ENCODE measurements around the gene EPS15.

GRCh38 chr1:51317798-51318197 is 201.3 kb downstream of the EPS15 start:
- TF ChIP-seq POLR2A (IDR thresholded peaks at IDR 0.05): no peak
- TF ChIP-seq, protein P1, sequence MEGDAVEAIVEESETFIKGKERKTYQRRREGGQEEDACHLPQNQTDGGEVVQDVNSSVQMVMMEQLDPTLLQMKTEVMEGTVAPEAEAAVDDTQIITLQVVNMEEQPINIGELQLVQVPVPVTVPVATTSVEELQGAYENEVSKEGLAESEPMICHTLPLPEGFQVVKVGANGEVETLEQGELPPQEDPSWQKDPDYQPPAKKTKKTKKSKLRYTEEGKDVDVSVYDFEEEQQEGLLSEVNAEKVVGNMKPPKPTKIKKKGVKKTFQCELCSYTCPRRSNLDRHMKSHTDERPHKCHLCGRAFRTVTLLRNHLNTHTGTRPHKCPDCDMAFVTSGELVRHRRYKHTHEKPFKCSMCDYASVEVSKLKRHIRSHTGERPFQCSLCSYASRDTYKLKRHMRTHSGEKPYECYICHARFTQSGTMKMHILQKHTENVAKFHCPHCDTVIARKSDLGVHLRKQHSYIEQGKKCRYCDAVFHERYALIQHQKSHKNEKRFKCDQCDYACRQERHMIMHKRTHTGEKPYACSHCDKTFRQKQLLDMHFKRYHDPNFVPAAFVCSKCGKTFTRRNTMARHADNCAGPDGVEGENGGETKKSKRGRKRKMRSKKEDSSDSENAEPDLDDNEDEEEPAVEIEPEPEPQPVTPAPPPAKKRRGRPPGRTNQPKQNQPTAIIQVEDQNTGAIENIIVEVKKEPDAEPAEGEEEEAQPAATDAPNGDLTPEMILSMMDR (IDR thresholded peaks at IDR 0.05): no peak

Measured in adrenal gland (tissue), 5 donors.